Calu3 (cell line): ENCODE measurements around the gene RAP1GAP2. TPM values are rescaled to one million over a fixed set of nuclear protein-coding genes. Genes with fewer than 3 reads are reported as not detected.
"Not testable (repeated sequence)": the region's sequence is repeated elsewhere in the genome, so short reads cannot be mapped to it uniquely, and the experiment has no call there.

ENCODE experiments used
- BruUV-seq: library from RNA; stranded (reverse); fragments of 400-500 nt; replicated peaks from 2 replicates; lab custom pipeline; 2021; lab: Mats Ljungman, UMichigan
- CTCF ChIA-PET: fragments of 300-600 bp; sonication (Branson Sonifier 250); formaldehyde crosslinking; loops from one replicate; lab custom pipeline; 2022; ENCODE audit warnings: antibody characterized with exemption; lab: Charles Lee
- DNase-seq: peaks from one replicate; pipeline ENCODE4 v3.0.0; 2022
- H3K27ac Mint-ChIP-seq: one replicate; pipeline ENCODE4 v1.8.0; 2022; ENCODE audit warnings: mixed read lengths; ENCODE audit not compliant: unreplicated experiment
- H3K27me3 Mint-ChIP-seq: one replicate; pipeline ENCODE4 v1.8.0; 2022; ENCODE audit warnings: mixed read lengths; ENCODE audit not compliant: unreplicated experiment
- H3K36me3 Mint-ChIP-seq: one replicate; pipeline ENCODE4 v1.8.0; 2022; ENCODE audit warnings: mild to moderate bottlenecking, moderate library complexity, mixed read lengths; ENCODE audit not compliant: insufficient read depth, unreplicated experiment
- H3K4me1 Mint-ChIP-seq: one replicate; pipeline ENCODE4 v1.8.0; 2022; ENCODE audit warnings: mild to moderate bottlenecking, low read depth, mixed read lengths; ENCODE audit not compliant: unreplicated experiment
- H3K4me3 Mint-ChIP-seq: one replicate; pipeline ENCODE4 v1.8.0; 2022; ENCODE audit warnings: mild to moderate bottlenecking, low read depth, moderate library complexity, mixed read lengths; ENCODE audit not compliant: unreplicated experiment
- H3K9me3 Mint-ChIP-seq: one replicate; pipeline ENCODE4 v1.8.0; 2022; ENCODE audit warnings: low read depth, mixed read lengths; ENCODE audit not compliant: unreplicated experiment
- CTCF ChIP-seq: fragments of 200-600 bp; IDR thresholded peaks from one replicate; pipeline ENCODE4 v1.8.0; 2022; ENCODE audit warnings: antibody characterized with exemption; ENCODE audit not compliant: unreplicated experiment
- intact Hi-C: fragments of 100-400 bp; cut with micrococcal nuclease; formaldehyde crosslinking; loops from one replicate; pipeline ENCODE4 v1.10.0; 2022; ENCODE audit not compliant: unreplicated experiment
- total RNA-seq: library from RNA; stranded (reverse); gene quantifications from 2 replicates; pipeline ENCODE4 v1.2.3, GENCODE V29; 2022

The RAP1GAP2 gene
- total RNA-seq, 1 experiment from 2014 or later: 38.4 TPM

- Mint-ChIP-seq H3K27me3 (no peaks in the 10 kb centered on the region), H3K27ac (no peak overlapping the region)
These were observed 233.1 kb downstream of the RAP1GAP2 start for GRCh38 chr17:3029213-3029913.

GRCh38 chr17:3030096-3030495, 233.9 kb downstream of the RAP1GAP2 start:
- CTCF ChIA-PET: no interaction called here
- Mint-ChIP-seq H3K36me3 (peaks cover 21% of the 10 kb centered on the region), H3K4me3 (no peak overlapping the region), H3K27me3 (no peaks in the 10 kb centered on the region), H3K27ac (no peak overlapping the region), H3K4me1 (no peaks in the 10 kb centered on the region), H3K9me3 (no peaks in the 10 kb centered on the region)
- intact Hi-C loops: no loop called here
- BruUV-seq: no TSS peak
- DNase-seq: no peak
- no peak for TF ChIP-seq CTCF

More at GRCh38 chr17:3029213-3029913, 233.1 kb downstream of the RAP1GAP2 start:
- CTCF ChIA-PET: no interaction called here
- no TSS peak for BruUV-seq
- peaks cover 21% of the 10 kb centered on the region for H3K36me3 Mint-ChIP-seq
- intact Hi-C loops: no loop called here
- TF ChIP-seq CTCF: no peak
- no peak overlapping the region for H3K4me3 Mint-ChIP-seq
- no peaks in the 10 kb centered on the region for H3K4me1 Mint-ChIP-seq
- no peak for DNase-seq
- no peaks in the 10 kb centered on the region for H3K9me3 Mint-ChIP-seq

- H3K4me3 Mint-ChIP-seq, DNase-seq, intact Hi-C loops, H3K27me3 Mint-ChIP-seq, H3K4me1 Mint-ChIP-seq, BruUV-seq, H3K27ac Mint-ChIP-seq, CTCF ChIA-PET, H3K9me3 Mint-ChIP-seq: not testable (repeated sequence)
- H3K36me3 Mint-ChIP-seq: peaks cover 21% of the 10 kb centered on the region
These were observed 234.7 kb downstream of the RAP1GAP2 start for GRCh38 chr17:3030852-3031470.

GRCh38 chr17:3032258-3033247, 236.3 kb downstream of the RAP1GAP2 start:
- Mint-ChIP-seq H3K36me3 (peaks cover 21% of the 10 kb centered on the region), H3K27me3 (no peaks in the 10 kb centered on the region), H3K9me3 (no peaks in the 10 kb centered on the region), H3K4me1 (no peaks in the 10 kb centered on the region), H3K27ac (no peak overlapping the region), H3K4me3 (no peak overlapping the region)
- intact Hi-C loops: no loop called here
- CTCF ChIA-PET: interaction anchor here (0.7 kb wide), 1 partner anchor 639 kb away, joined by 3 read pairs; no protein-coding TSS in a partner anchor
- BruUV-seq: no TSS peak
- no peak for TF ChIP-seq CTCF
- no peak for DNase-seq
